ENCODE measurements around the gene TMEM72. TPM values are rescaled to one million over a fixed set of nuclear protein-coding genes. Genes with fewer than 3 reads are reported as not detected.

Gene TMEM72
- polyA plus RNA-seq, 2 of the 4 experiments (the other 2 are of a cell fraction), result not detected

- TF ChIP-seq BHLHE40 (IDR thresholded peaks at IDR 0.05; ENCODE audit: low read depth, low read length) (no peak), EP300 (IDR thresholded peaks at IDR 0.05) (no peak), PHF8 (IDR thresholded peaks at IDR 0.05; ENCODE audit: borderline replicate concordance, low read depth) (no peak)
These were observed 20.2 kb upstream of the TMEM72 start (continued) for GRCh38 chr10:44890696-44891563.

- POLR2A ChIA-PET, result no interaction called here
- CTCF ChIA-PET, result no interaction called here
These were observed 19.4 kb upstream of the TMEM72 start for GRCh38 chr10:44891721-44892120.

DNA sequence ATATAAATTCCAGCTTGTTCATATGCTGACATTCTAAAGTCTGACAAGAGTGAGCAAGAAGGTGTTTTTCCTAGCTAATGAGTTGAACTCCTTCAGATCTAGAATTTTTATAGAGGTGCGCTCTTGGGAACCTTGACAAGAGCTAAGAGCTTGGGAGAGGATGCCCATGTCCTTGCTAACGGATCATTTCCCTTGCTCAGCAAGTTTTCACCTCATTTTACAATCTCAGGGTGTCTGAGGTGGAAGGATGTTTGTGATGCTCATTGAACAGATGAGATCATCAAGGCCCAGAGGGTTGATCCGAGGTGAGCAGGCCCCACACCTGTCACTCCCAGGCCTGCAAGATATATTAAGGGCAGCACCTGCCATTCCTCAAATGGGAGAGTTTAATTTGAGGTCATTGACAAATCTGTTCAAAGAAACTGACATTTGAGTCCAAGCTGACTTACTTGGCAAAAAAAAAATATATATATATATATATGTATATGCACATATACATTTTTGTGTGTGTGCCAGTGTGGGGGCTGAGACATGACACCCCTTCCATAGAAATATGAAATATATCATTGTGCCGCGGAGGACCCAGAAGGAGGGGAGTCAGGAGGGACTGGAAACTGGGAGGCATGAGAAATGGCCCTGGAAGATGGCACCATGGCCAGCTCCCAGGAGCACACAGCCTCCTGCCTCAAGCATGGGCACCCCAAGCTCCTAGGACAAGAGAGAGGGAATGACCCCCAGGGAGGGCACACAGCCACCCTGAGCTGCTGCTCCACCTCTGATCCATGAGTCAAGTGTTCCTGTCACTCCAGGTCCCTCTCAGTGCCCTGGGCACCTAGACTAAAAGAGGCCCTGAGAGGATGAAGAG, 17.3 kb upstream of the TMEM72 start:
- H3K9me3 ChIP-seq, result no peaks in the 10 kb centered on the region
- ChIA-PET POLR2A (no interaction called here), CTCF (interaction anchor here (0.7 kb wide), 1 partner anchor 42 kb away, joined by 3 read pairs; no protein-coding TSS in a partner anchor)
- DNase-seq (ENCODE audit: low read depth in 1 of 2, low spot score in 1 of 2) (no peak), ATAC-seq (no peak), FAIRE-seq (no peak)
- TF ChIP-seq CBX2 (IDR thresholded peaks at IDR 0.05; ENCODE audit: borderline replicate concordance, low read depth), result no peak
- peak; percentile 63 for TF ChIP-seq MAFK (IDR thresholded peaks at IDR 0.05; ENCODE audit: partially characterized antibody)
- no peaks in the 10 kb centered on the region for H3K4me1 ChIP-seq
- no peak overlapping the region for H3K27ac ChIP-seq
- 43% methylated on average over 5 of the region's 5 CpGs for WGBS (ENCODE audit: missing lambda C conversion rate)
- H3K4me2 ChIP-seq, result no peak overlapping the region
- H3K4me3 ChIP-seq, result no peak overlapping the region

More at GRCh38 chr10:44891721-44892120, 19.4 kb upstream of the TMEM72 start:
- Histone ChIP-seq H3K27ac (no peak overlapping the region), H3K4me1 (no peaks in the 10 kb centered on the region), H3K9me3 (no peaks in the 10 kb centered on the region), H3K4me3 (no peak overlapping the region), H3K4me2 (no peak overlapping the region)
- no peak for DNase-seq (ENCODE audit: low read depth in 1 of 2, low spot score in 1 of 2)
- no peak for ATAC-seq
- TF ChIP-seq PHF8 (IDR thresholded peaks at IDR 0.05; ENCODE audit: borderline replicate concordance, low read depth), result no peak
- no peak for TF ChIP-seq FOXS1 (CRISPR knock-in tag; IDR thresholded peaks at IDR 0.05)
- no peak for TF ChIP-seq KDM1A (IDR thresholded peaks at IDR 0.05; ENCODE audit: low read depth)
- TF ChIP-seq CTCF (IDR thresholded peaks at IDR 0.05), result no peak
- no peak for TF ChIP-seq ZNF302 (CRISPR knock-in tag; IDR thresholded peaks at IDR 0.05)
- no peak for TF ChIP-seq RARB (CRISPR knock-in tag; IDR thresholded peaks at IDR 0.05)
- no peak for TF ChIP-seq GATA3 (IDR thresholded peaks at IDR 0.05; ENCODE audit: borderline replicate concordance)
- no peak for TF ChIP-seq POLR2AphosphoS2 (conservative IDR thresholded peaks at IDR 0.05; ENCODE audit: low read length)
- TF ChIP-seq CHD4 (IDR thresholded peaks at IDR 0.05; ENCODE audit: borderline replicate concordance), result no peak
- TF ChIP-seq, protein P1, sequence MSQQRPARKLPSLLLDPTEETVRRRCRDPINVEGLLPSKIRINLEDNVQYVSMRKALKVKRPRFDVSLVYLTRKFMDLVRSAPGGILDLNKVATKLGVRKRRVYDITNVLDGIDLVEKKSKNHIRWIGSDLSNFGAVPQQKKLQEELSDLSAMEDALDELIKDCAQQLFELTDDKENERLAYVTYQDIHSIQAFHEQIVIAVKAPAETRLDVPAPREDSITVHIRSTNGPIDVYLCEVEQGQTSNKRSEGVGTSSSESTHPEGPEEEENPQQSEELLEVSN (IDR thresholded peaks at IDR 0.05; ENCODE audit: borderline replicate concordance, low read depth), result no peak
- no peak for TF ChIP-seq FOSL2 (IDR thresholded peaks at IDR 0.05)
- TF ChIP-seq FOSL2 (CRISPR knock-in tag; IDR thresholded peaks at IDR 0.05), result no peak
- FAIRE-seq, result no peak
- 43% methylated on average over 1 of the region's 1 CpG for WGBS (ENCODE audit: missing lambda C conversion rate)

DNA sequence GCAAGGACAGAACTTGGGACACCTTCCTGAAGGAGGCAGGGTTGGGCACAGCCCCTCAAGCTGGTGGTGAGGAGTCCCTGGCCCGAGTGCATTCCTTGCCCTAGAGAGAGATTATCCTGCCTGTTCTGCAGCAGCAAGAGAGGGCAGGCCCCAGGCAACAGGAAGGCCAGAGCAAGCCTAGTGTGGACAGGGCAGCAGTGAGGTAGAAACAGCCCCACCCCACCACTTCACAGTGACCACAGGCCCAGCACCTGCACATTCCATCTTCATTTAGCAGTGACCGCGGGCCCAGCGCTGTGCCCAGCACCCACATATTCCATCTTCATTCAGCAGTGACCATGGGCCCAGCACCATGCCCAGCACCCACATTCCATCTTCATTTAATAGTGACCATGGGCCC, 16.4 kb upstream of the TMEM72 start:
- WGBS (ENCODE audit: missing lambda C conversion rate), result 55% methylated on average over 4 of the region's 4 CpGs
- no peak for TF ChIP-seq ESRRA (IDR thresholded peaks at IDR 0.05; ENCODE audit: borderline replicate concordance, low read length)
- TF ChIP-seq, protein P2, sequence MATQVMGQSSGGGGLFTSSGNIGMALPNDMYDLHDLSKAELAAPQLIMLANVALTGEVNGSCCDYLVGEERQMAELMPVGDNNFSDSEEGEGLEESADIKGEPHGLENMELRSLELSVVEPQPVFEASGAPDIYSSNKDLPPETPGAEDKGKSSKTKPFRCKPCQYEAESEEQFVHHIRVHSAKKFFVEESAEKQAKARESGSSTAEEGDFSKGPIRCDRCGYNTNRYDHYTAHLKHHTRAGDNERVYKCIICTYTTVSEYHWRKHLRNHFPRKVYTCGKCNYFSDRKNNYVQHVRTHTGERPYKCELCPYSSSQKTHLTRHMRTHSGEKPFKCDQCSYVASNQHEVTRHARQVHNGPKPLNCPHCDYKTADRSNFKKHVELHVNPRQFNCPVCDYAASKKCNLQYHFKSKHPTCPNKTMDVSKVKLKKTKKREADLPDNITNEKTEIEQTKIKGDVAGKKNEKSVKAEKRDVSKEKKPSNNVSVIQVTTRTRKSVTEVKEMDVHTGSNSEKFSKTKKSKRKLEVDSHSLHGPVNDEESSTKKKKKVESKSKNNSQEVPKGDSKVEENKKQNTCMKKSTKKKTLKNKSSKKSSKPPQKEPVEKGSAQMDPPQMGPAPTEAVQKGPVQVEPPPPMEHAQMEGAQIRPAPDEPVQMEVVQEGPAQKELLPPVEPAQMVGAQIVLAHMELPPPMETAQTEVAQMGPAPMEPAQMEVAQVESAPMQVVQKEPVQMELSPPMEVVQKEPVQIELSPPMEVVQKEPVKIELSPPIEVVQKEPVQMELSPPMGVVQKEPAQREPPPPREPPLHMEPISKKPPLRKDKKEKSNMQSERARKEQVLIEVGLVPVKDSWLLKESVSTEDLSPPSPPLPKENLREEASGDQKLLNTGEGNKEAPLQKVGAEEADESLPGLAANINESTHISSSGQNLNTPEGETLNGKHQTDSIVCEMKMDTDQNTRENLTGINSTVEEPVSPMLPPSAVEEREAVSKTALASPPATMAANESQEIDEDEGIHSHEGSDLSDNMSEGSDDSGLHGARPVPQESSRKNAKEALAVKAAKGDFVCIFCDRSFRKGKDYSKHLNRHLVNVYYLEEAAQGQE (IDR thresholded peaks at IDR 0.05), result no peak
- no peak for TF ChIP-seq HOXA7 (CRISPR knock-in tag; IDR thresholded peaks at IDR 0.05)
- TF ChIP-seq EP300 (IDR thresholded peaks at IDR 0.05), result no peak
- no peak for TF ChIP-seq ZSCAN20 (CRISPR knock-in tag; IDR thresholded peaks at IDR 0.05)
- no peak overlapping the region for H3K27ac ChIP-seq
- H3K4me1 ChIP-seq, result no peaks in the 10 kb centered on the region
- no peak overlapping the region for H3K4me3 ChIP-seq
- H3K4me2 ChIP-seq, result no peak overlapping the region
- ATAC-seq (no peak), DNase-seq (ENCODE audit: low read depth in 1 of 2, low spot score in 1 of 2) (no peak), FAIRE-seq (no peak)
- POLR2A ChIA-PET, result no interaction called here
- H3K9me3 ChIP-seq, result no peaks in the 10 kb centered on the region
- CTCF ChIA-PET, result interaction anchor here (0.7 kb wide), 1 partner anchor 42 kb away, joined by 3 read pairs; no protein-coding TSS in a partner anchor
